Fibroblast of skin of right biceps (primary cell): ENCODE results near the gene MAP1LC3B.

Source experiments
- DNase-seq: peaks from one replicate; pipeline ENCODE4 v3.0.0-alpha.2; 2013

Gene MAP1LC3B

DNA sequence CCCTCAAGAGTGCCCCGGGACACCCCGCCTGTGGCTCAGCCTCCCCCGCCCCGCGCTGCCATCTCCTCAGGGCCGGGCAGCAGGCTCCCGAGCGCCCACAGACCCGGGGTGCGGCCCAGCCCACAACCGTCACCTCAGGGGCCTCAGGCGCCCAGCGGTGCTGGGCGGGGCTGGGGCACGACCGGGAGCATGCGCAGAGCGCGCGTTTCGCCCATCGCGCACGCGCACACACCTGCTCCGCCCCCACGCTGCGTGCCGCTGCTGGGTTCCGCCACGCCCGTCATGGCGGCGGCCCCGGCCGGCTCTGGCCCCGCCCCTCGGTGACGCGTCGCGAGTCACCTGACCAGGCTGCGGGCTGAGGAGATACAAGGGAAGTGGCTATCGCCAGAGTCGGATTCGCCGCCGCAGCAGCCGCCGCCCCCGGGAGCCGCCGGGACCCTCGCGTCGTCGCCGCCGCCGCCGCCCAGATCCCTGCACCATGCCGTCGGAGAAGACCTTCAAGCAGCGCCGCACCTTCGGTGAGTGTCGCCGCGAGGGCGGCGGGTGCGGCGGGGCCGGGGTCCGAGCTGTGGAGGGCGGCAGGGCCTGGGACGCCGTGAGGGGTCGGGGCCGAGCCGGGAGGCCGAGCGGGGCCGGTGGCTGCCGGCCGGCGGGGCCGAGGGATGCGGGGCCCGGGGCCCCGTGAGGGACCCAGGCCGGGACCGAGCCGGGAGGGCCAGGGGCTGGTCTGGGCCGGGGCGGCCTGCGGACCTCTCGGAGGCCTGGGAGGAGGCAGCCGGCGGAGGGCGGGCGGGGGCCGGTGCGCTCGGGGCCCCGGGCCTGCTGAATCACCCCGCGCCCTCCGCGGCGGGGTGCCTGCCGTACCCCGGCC, at the start of gene MAP1LC3B:
Gene MAP1LC3B, plus strand, starts transcription at position 387 of the 871 bp plus-strand sequence. Its CDS starts 92 bp downstream, at position 479.
- peak; percentile 96 for DNase-seq

DNA sequence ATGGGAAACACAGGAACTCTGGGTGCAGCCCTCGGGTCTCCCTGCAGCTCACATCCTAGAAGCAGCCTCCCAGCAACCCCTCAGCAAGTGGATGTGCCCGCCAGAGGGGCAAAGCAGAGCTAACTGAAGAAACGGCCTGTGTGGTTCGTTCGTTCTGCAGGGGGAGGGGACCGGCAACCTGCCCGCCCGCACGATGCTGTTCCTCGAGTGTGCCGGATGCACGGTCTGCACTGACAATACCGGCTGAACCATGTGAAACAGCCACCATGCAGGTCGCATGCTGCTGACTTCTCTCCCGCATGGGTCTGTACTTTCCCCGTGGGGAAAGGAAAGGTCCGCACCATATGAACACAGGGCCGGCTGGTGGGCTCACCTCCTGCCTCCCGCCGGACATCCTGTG, 49.6 kb upstream of the MAP1LC3B start:
- no peak for DNase-seq

DNA sequence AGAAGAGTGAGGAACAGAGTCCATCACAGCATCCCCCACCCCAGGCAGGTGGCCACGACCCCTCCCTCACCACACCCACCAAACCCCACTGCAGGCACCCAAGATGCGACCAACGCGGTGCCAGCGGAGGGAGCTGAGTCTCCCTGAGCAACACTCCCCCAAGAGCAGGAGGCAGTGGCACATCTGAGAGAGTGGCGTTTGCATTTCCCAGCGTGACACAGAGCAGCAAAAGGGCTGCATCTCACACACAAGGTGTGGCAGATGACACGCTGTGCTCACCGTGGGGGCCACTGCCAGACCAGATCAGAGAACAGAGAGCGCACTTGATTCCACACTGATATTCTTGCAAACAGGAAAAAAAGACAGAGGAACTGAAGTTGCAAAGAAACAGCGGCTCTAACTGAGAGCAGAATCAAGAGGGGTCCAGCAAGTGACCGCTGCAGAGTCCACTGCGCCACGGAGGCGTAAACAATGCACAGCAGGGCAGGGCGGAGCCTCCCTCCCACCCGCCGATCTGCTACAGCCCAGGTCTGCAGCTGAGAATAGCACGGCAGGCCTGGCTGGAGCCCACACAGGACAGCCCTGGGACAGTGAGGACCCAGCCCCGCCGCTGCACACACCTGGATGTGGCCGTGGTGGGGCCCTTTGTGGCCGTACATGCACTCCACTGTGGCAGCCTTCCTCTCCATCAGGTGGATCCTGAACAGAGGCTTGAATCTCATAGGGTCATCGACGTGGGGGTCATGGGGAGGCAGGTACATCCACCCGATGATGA, 49.0 kb upstream of the MAP1LC3B start:
- no peak for DNase-seq

DNA sequence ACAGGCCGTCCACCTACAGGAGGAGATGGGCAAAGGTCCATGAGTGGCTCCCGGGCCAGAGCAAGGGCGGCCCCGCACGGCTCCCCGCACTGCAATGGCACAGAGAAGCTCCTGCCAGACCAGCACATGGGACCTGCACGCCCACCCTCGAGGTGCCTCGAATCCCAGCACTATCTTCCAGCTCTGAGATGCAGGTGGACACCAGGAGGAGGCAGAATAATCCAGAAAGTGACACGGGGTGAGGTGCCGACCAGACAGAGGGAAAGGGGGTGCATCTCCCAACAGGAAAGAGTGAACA, 48.4 kb upstream of the MAP1LC3B start:
- no peak for DNase-seq

DNA sequence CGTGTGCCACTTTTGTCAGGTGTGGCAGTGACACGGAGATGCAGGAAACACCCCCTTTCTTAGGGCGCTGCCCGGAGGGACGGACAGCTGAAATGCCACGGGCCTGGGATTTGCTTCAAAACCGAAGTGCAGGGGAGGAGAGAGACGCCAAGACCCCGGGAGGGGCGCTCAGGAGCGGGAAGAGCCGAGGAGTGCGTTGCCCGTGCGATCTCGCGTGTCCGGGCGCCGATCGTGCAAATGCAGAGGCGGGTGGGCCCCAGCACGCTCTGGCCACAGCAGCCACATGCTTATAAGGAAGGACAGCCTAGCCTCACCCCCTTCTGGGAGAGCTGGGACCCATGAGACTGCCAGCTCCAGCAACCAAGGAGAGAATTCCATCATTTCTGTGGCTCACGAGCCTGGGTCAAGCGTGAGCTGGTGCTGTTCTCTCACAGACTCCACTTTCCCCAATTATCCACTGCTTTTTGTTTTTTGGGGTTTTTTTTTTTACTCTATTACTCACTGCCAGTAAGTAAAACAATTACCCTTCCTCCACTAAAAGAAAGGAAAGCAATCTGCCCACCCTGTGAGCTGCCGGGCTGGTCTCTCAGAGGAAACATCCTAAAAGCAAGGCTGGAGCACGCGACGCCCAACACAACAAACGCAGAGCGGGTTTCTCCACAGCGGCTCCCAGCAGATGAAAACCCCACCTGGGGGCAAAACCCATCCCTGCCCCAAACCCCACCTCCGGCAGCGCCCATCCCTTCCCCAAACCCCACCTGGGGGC, 47.8 kb upstream of the MAP1LC3B start:
- DNase-seq = no peak

DNA sequence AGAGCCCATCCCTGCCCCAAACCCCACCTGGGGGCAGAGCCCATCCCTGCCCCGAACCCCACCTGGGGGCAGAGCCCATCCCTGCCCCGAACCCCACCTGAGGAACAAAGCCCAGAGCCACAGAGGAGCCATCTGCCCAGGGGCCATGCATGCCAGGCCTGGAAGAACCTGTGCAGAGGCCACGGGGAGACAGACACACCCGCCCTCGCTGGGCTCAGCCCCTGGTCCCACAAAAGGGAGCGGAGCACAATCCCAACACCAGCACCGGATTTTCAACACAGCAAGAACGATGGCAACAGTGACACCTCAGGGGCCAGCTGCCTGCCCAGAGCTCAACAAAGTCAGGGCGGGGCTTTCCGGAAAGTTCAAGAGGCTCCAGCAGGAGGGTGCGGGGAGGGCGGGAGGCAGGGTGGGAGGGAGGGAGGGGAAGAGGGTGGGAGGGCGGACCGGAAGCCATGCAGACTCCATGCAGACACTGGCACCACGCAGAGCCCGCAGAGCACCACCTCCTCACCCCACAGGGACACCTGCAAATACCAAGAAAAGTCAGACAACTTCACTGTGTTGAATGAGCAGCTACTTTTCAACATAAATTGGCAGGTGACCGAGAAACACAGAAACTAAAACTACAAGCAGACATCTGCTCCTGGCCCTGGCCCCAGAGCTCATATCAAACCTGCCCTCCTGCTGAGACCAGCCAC, 47.1 kb upstream of the MAP1LC3B start:
- DNase-seq = peak; percentile 7

DNA sequence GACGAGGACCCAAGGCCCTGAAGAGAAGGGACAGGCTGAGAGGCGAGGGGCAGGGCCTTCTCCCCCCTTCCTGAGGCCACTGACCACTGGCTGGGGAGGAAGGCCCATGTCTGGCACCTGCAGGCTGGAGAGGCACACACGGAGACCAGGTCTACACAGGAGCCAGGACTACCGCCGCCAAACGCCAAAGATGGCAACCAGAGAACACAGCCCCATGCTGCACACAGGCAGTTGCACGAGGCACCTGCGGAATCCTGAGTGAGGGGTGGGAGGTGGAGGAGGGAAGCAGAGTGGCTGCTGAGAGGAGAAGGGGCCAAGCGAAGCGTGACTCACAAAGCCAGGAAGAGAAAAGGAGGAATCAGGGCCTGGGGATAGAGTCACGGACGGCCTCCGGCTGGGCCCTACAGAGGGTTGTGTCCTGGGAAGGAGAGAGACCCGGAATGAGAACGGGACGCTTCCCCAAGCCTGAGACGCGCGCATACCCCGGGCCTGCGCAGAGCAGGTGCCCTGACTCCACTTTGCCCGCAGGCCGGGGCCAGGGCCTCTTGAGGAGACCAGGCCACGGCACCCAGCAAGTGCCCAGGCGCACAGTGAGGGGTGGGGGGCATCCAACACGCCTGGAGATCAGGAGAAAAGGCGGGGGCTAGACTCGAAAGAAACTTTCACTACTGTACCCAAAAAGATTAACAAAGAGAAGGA, 46.3 kb upstream of the MAP1LC3B start:
- DNase-seq = no peak

DNA sequence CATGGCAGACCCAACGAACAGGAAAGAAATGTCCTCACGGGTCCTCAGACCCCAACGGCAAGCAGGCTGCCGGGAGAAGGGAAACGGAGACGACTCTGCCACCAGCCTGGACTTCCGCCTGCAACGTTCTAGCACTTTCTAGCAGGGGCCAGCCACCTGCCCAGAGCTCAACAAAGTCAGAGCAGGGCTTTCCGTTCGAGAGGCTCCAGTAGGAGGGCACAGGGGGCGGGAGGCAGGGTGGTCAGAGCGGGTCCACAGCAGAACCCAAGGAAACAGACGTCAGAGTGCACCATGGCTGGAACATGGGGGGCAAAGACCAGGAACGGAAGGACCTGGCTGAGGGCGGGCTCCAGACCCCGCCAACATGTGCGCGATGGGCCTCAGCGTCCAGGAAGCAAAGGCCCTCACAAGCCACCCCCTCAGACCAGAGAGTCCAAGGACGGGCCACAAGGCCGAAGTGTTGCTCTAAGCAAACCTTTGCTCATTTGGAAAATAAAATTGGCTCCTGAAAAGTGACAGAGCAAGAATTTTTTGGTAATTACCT, 45.5 kb upstream of the MAP1LC3B start:
- no peak for DNase-seq

DNA sequence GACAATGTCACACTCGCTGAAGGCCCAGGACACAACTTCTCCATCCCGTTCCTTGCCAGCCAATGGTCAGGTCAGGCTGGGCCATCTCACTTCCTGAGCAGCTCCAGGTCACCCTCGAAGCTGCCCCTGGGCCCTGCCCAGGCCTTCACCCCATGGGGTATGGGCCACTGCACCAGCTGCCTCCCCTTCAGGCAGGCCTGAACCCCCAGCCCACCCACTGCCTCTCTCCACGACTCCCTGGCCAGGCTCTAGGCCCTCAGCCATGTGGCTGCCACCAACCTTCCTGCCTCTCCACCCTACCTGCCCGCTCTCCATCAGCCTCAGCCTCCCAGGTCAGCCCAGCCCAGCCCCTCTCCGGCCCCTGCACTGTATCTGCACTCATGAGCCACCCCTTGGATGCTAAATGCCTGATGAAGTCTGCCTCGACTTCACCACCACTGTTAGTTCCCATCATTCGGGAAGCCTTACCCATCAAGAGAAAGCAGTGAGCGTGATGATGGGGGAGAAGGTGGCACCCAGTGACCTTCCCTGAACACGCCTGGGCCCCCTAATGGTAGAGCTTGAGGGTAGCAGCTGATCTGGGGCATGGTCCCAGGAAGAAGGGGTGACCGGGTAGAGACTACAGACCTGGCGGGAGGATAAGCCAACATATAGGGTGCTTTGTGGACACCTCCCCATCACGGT, 44.1 kb upstream of the MAP1LC3B start:
- DNase-seq = no peak

DNA sequence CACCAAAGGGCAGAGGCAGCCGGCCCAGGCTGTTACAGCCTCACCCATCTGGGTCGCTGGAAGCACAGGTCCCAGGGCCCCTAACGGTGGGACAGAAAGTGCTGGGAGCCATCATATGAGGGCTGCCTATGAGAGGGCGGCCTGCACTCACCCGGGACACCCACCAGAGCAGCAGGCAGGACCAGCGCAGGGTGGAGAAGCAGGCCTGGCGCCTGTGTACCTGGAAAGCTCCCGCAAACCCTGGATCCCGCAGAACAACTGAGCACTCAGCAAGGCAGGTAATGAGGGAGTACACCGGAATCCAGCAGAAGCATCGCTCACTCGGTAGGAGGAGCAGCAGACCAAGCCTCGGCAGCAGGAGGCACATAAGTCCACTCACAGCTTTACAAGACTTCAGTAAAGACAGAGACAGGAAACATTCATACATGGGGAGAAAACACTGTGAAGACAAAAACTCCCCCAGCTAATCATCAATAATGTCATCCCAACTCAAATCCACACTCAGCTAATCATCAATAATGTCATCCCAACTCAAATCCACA, 43.4 kb upstream of the MAP1LC3B start:
- DNase-seq = no peak

DNA sequence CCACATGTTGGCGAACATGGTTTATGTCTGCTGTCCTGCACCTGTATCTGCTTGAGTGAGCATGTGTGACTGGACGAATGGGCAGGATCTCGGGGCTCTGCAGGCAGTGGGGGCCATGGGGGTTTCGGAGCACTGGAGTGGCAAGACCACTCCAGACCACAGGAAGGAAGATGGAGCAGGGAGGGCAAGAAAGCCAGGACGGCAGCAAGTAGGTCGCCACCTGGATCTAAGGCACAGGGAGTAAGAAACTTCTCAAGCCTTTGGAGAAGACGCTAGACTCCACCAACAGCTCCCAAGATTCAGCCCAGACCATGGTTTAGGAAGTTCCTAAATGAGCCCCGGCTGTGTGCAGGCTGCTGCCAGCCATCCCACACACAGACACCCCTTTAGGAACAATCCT, 42.1 kb upstream of the MAP1LC3B start:
- no peak for DNase-seq

DNA sequence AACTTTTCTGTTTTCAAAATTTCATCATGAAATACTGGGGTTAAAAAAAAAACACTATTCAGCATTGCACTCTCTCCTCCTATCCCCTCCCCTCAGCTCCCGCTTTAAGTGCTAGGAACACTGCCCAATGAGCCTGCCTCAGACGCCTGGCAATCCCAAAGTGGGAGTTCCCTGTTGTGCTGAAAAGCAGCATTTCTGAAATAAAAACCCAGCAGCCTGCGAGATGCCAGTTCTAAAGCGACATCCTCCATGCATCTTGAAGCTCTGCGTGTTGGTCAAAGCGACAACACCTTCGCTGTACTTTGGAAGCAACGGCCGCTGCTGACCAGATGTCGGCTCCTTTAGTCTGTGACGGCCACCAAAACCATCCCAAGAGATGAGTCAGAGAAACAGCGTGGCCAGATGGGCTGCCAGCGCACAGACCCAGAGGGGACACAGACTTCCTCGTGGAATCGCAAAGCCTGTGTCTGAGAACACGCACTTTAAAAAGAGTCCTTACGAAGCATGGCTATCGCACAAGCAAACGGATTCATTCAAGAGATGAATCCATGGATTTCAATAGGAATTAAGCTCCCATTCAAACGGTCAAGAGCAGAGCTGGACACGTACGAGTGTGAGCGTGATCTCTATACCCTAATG, 41.3 kb upstream of the MAP1LC3B start:
- DNase-seq = peak; percentile 14

DNA sequence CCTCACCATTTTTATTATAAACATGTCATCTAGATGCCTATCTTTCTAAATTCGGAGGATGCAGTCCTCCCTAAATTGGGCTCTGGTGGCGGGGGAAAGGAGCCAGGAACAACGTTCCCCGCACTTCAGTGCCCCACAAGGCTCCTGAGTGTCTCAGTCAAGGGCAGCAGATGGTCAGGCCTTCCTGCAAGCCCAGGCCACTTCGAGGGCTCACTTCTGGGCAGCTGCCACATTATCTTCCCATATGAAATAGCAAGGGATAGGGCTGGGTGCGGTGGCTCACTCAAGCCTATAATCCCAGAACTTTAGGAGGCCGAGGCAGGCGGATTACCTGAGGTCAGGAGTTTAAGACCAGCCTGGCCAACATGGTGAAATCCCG, 40.8 kb upstream of the MAP1LC3B start:
- DNase-seq = no peak

DNA sequence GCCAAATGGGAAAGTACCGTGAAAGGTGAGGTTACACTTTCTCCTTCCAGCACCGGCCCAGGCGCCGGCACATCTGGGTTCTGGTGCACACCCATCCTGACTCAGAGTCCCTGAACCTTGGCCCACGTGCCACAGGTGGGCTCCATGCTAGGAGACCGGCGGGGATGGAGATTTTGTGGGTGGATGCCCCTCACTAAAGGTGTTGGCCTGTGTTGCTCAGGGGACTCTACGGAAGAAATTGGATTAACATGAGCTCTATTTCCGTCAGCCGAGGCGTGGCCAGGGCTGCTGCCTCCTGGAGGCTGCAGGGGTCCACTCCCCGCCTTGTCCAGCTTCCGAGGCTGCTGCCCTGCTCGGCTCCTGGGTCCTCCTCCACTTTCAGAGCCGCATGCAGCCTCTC, 39.3 kb upstream of the MAP1LC3B start:
- DNase-seq = no peak

DNA sequence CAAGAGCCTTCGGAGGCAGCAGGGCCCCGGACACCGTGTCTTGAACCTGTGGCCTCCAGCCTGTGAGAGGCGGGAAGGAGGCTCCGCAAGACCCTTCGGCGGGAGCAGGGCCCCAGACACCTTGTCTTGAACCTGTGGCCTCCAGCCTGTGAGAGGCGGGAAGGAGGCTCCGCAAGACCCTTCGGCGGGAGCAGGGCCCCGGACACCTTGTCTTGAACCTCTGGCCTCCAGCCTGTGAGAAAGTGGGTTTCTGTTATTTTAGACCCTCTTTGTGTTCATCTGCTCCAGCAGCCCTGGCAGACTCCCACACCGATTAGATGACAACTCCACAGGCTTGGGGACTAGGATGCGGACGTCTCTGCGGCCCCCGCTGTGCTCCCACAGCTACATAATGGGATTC, 38.5 kb upstream of the MAP1LC3B start:
- DNase-seq = no peak

DNA sequence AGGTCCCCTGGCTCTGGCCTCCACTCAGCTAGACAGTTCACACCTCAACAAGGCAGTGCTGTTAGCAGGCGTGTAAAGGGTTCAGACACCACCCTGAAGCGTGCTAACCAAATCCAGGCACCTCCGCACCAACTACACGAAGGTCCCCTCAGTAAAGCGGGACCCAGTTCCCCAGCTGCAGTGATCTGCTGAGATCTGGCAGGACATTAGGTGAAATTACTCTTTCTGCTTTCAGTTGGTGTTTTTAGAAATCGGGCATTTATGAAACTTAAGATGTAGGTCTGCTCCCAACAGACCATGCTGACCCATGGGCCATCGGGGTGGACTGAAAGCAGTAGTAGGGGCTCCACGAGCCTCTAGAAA, 35.7 kb upstream of the MAP1LC3B start:
- no peak for DNase-seq

DNA sequence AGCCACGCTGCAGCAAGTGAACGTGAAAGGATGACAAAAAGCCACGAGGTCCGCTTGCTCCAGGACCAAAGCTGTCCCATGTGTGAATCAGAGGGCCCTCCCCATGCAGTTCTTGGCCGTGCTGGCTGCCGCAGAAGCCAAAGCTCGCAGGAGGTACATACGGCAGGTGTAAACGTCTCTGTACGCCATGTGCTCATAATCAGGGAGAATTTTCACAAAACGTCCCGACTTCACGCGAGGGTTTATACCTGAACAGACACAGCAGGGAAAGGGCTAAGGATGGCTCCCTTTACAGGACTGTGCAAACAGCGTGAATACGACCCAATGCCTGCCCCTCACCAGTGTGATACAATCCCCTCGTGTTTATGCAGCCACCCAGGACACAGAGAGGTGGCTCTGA, 33.9 kb upstream of the MAP1LC3B start:
- no peak for DNase-seq

DNA sequence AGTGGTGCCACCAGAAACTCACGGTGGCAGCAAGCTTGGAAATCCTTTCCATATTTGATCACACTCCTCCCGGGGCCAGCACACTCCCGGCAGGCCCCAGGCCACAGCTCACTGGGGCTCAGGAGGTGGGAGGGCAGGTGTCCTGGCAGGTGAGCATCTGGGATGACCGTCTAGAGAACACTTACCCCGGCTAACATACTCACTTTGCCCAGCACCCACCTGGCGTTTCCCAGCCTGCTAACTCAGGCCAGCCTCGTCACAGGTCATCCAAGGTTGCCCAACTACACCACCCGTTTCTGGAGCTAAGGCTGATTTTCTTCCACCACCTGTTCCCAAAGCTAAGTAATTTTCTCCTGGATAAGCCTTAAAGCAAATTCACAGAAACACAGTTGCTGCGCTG, 33.4 kb upstream of the MAP1LC3B start:
- DNase-seq = no peak

DNA sequence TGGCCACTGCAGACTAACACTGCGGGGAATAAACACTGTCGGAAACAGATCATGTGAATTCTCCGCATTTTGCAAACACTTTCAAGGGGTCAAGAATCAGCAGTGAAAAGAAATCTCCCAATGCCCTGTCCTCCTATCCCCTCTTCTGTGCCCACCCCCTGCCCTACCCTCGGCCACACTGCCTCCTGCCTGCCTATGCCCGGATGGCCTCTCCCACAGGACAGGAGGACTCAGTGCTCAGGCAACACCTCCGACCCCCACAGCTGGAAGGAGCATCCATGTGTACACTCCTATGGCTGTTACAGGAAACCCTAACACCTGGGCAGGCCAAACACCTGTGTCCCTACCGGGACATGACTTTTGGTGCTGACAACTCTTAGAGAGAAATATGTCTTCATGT, 33.0 kb upstream of the MAP1LC3B start:
- DNase-seq = no peak

DNA sequence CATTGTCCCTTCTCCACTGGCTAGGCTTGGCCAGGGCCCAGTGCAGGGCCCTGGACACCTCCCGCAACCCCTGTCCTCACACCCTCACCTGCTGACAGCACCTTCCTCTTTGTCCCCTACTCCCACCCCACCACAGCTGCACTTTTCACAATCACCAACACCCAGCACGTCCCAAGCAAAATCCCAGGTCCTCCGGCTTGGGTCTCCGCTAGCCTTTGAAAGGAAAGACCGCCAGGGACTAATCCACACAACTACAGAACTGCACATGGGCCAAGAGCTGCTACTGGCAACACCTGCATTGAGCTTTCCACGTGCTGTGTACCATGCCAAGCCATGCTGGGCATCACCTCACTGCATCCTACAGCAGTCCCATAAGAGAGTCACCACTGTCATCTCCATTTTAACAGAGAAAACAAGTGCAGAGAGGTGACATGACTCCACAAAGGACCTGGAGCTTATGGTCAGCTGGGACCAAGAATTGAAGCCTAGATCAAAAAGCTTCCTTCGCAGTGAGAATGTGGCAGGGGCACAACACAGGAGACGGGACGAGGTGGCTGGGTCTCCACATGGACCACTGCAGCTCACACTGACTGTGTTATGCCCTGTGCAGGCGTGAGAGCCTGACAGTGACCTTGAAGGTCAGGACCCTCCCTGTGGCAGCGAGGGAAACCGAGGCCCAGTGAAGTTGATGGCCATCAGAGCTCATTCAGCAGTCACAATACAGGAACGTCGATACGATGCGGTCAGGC, 31.1 kb upstream of the MAP1LC3B start:
- DNase-seq = no peak
